ENCODE measurements around the gene MCAM.

DNA sequence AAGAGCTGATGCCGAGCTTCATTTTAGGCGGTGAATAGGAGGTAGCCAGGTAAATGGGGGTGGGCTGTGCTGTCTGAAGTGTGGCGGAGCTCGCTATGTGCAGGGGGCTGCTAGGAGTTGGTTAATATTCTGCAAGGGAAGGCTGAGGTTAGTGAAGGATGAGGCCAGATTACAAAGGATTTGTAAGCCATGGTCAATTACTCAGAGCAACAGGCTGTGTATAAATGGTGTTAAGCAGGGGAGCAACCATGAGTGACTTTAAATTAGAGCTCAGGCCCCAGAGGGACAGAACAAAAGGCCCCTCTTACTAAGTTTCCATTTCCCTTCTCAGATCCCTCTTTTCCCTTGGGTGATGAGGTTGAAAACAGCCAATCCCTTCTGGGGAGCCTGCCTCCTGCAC, 7.3 kb upstream of the MCAM start:
- TF ChIP-seq, protein P1, sequence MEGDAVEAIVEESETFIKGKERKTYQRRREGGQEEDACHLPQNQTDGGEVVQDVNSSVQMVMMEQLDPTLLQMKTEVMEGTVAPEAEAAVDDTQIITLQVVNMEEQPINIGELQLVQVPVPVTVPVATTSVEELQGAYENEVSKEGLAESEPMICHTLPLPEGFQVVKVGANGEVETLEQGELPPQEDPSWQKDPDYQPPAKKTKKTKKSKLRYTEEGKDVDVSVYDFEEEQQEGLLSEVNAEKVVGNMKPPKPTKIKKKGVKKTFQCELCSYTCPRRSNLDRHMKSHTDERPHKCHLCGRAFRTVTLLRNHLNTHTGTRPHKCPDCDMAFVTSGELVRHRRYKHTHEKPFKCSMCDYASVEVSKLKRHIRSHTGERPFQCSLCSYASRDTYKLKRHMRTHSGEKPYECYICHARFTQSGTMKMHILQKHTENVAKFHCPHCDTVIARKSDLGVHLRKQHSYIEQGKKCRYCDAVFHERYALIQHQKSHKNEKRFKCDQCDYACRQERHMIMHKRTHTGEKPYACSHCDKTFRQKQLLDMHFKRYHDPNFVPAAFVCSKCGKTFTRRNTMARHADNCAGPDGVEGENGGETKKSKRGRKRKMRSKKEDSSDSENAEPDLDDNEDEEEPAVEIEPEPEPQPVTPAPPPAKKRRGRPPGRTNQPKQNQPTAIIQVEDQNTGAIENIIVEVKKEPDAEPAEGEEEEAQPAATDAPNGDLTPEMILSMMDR (IDR thresholded peaks at IDR 0.05; ENCODE audit: borderline replicate concordance, extremely low read depth, low read length, poor library complexity, severe bottlenecking): no peak
- TF ChIP-seq EZH2 (IDR thresholded peaks at IDR 0.05; ENCODE audit: borderline replicate concordance, low read depth, low read length, severe bottlenecking): no peak
